ENCODE measurements around the gene PRDM16.

PRDM16 gene

DNA sequence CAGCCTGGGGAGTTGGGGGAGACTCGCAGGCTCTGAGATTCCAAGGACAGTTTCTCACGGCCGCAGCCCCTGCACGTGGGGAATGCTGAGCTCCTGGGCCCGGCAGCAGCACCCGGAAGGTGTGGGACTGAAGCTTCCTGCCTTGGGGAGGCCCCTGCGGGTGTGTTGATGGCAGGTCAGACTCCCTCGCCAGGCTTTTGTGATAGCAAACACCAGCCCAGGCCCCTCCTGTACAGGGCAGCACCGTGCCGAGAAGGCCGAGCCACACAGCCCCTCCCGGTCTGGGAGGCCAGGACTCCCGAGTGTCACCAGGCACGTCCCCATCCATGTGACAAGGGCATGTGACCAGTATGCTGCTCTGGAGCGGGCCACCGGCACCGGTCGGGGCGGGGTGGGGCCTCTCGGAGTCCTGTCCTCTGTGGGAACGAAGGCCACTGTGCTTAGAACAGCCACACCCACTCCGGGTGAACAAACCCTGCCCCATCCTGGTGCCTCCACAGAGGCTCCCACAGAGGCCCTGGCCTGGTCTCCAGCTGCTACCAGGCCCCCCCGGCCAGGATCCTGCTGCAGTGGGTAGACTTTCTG lies 354.3 kb downstream of the PRDM16 start:
- no peak for DNase-seq

GRCh38 chr1:3423896-3424611 lies 355.1 kb downstream of the PRDM16 start:
- no peak for DNase-seq

DNA sequence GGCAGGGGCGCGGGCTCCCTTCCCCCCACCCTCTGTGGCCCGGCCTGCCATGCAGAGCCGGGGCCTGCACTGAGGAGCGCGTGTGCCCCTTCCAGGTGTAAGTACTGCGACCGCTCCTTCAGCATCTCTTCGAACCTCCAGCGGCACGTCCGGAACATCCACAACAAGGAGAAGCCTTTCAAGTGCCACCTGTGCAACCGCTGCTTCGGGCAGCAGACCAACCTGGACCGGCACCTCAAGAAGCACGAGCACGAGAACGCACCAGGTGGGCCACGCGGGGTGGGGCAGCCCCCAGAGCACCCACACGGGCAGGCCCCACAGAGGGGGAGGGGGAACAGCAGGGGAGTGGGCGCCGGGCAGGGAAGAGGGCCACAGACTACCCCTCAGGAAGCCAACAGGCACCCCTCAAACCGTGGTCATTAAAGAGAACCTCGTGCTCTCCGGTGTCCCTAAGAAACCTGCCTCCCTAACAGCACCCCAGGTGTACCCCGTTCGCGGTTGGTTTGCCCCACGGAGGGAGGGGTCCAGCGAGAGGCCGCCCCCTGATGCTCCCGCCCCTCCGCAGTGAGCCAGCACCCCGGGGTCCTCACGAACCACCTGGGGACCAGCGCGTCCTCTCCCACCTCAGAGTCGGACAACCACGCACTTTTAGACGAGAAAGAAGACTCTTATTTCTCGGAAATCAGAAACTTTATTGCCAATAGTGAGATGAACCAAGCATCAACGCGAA lies 356.6 kb downstream of the PRDM16 start:
- no peak for DNase-seq

- no peak for DNase-seq
These were observed 358.0 kb downstream of the PRDM16 start for GRCh38 chr1:3426956-3427535.

DNA sequence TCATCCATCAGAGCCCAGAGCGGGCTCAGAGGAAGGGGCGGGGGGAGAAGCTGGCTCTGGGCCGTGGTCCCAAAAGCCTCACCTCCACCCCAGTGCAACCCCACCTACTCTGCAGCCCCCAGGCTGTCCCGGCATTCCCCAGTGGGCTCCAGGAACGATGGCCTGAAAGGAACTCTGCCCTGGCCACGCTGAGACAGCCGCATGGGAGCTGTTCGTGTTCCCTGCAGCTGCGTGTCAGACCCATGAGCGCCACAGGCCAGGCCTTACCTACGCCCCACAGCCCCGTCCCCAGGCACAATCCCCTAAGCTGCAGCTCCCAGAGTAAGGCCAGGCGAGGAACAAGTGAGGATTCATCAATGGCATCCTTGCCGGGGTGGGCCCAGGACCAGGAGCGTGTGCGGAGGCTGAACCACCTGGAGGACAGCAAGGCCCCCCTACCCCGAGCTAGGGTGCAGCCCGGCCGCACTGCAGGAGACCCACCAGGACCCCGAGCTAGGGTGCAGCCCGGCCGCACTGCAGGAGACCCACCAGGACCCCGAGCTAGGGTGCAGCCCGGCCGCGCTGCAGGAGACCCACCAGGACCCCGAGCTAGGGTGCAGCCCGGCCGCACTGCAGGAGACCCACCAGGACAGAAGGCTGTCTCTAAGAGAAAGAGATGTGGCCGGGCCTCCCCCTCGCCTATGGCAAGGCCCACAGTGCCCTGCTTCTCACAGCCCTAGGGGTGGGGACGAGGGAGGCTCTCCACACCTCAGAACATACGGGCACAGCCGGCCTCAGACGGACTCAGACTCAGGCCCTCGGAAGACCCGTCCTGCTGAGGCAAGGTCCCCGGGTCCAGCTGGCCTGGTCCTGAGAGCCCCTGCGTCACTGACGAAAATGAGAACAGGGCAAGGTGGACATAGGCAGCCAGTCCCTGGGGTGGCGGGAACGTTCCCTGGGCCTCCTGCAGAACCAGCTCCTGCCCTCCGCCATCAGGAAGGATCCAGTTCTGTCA lies 359.0 kb downstream of the PRDM16 start:
- no peak for DNase-seq

- DNase-seq: no peak
These were observed 359.9 kb downstream of the PRDM16 start for GRCh38 chr1:3428899-3429298.

GRCh38 chr1:3429320-3429719 lies 360.3 kb downstream of the PRDM16 start:
- DNase-seq: no peak

DNA sequence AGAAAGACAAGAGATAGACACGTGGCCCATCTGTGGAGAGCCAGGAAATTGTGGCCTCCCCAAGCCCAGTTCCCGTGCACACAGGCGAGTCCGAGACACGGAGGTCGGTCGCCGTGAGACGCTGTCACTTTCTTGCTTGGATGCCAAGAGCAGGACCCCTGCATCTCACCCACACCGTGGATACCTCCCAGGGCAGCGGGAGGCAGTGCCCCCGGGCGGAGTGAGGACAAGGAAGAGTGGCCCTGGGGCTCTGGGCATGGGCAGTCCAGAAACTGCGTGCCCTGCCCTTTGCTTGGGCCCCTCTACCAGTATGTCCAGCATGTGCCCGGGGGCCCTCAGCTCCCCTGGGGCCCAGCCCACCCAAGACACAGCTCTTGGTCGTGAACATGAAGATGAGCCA lies 360.8 kb downstream of the PRDM16 start:
- DNase-seq: no peak

DNA sequence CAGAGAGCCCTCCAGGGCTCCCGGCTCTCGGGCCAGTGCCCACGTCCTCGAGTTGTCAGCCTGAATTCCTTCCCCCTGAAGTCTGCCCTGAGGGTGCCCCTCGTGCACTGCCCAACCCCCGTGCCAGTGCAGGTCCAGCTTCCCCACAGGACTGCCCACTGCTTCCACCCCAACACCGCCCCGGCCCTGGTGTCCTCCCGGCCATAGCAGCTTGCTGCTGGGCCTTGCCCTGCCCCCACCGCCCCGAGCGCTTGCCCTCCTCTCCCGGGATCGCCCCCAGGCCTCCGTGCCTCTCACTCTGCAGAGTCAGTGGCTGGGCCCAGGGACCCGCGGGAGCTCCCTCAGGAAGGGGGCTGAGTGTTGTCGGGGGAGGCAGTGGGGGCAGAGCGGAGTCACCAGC lies 361.4 kb downstream of the PRDM16 start:
- DNase-seq: no peak

DNA sequence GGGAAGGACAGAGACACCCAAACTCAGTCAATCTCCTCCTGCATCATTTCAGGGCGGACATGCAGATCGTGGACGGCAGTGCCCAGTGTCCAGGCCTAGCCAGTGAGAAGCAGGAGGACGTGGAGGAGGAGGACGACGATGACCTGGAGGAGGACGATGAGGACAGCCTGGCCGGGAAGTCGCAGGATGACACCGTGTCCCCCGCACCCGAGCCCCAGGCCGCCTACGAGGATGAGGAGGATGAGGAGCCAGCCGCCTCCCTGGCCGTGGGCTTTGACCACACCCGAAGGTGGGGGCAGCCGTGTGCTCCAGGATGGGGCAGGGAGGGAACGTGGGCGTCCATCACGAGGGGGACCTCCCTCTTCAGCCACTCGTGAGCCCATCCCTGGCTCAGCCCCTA lies 361.8 kb downstream of the PRDM16 start:
- DNase-seq: no peak

DNA sequence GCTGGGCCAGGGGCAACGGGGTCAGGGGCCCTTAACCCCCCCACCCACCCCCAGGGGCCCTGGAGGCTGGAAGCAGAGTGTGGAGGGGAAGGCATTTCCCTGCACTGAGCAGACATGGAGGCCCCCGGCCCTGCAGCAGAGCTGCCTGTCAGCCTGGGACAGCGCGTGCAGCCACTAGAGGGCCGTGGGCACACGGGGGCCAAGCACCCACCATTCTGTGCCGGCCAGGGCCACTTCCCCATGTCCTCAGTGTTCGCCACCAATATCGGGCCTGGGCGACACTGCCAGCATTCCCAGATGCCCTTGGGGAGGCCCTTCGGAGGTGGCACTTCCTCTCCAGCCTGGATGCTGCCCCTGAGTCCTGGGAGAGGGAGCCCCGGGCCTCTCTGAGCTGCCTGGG lies 362.3 kb downstream of the PRDM16 start:
- DNase-seq: no peak

DNA sequence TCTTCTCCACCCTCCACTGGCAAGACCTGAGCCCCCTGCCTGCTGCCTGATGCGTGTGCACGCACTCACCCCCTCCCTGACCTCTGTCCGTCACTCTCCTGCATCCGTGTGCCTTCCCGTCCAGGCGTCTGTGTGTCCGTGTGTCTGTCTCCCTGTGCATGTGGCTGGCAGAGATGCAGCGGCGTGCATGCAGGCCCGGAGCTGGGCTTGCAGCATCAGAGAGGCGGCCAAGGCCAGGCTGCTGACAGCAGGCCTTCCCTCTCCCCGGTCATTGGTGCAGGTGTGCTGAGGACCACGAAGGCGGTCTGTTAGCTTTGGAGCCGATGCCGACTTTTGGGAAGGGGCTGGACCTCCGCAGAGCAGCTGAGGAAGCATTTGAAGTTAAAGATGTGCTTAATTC lies 362.7 kb downstream of the PRDM16 start:
- no peak for DNase-seq

GRCh38 chr1:3432306-3432705 lies 363.3 kb downstream of the PRDM16 start:
- no peak for DNase-seq

DNA sequence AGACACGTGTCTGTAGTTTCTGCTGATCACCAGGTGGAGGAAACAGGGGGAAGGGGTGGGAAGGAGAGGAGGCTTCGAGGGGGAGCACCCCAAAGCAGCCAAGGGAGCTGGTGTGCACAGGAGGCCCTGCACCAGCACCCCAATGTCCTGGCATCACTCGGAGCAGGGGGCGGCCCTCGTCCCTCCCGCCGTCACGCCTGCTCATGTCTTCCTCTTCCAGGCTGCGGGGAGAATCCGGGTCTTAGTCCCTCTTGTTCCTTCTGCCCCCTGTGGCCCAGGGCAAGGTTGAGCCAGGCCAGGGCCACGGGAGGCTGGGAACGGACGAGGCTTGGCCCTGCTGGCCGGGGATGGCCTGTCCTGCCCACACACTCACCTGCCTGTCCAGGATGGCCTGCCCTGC lies 364.1 kb downstream of the PRDM16 start:
- no peak for DNase-seq

DNA sequence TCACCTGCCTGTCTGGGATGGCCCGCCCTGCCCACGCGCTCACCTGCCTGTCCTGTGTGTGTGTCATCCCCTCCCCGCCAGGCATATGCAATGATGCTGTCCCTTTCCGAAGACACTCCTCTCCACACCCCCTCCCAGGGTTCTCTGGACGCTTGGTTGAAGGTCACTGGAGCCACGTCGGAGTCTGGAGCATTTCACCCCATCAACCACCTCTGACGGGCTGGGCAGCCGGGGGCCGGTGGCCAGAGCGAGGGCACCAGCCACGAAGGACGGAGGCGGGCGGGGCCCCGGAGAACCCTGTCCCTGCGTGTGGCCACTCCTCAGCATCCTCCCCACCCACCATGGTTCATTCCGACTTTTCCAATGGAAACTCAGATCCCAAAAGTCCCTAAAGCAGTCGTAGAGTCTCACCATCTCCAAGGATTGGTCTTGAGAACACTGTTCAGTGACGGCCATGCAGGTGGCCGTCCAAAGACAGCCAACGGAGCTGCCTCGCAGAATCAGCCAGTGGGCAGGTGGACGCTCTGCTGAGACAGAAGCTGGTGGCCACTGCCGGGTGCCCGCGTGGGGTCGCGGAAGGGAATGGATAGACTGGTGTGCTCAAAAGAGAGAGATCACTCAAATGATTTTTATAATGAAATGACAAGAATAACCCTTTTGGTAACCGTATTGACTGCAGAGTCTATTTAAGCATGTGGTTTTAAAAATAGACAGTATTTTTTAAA lies 364.8 kb downstream of the PRDM16 start:
- no peak for DNase-seq

- DNase-seq: no peak
These were observed 365.6 kb downstream of the PRDM16 start for GRCh38 chr1:3434406-3435110.

DNA sequence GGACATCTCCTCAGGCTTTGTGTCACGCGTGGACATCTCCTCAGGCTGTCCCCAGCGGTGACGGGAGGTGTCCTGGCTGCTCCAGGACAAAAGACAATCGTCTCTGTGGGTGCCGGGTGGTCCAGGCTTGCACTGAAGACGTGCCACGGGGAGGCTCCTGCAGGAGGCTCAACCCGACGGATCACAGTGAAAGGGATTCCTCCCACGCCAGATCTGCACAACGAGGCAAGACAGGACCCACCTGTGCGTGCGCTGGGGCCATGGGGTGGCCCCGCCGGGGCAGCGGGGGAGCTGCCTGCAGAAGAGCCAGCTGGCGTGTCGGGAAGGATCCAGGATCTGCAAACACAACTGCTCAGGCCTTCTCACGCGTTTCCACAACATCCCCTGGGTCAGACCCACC lies 366.7 kb downstream of the PRDM16 start:
- DNase-seq: no peak

DNA sequence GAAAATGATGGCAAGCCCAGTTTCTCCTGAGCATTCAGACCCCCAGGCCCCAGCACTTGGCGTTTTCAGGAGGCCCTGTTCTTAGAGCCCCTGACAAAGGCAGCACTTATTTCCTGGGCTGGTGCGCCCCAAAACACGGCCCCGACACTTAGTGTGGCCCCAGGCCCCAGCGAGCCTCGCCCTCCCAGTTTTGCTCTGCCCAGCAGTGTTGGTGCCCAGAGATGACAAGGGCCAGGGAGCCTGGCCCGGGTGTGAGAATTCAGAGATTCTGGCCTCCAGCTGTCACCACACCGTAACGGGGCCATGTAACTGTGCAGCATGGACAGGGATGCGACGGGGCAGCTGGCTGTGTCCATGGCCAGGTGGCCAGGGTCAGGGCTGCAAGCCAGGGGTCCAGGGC lies 367.4 kb downstream of the PRDM16 start:
- no peak for DNase-seq

GRCh38 chr1:3436901-3437300 lies 367.9 kb downstream of the PRDM16 start:
- DNase-seq: no peak

DNA sequence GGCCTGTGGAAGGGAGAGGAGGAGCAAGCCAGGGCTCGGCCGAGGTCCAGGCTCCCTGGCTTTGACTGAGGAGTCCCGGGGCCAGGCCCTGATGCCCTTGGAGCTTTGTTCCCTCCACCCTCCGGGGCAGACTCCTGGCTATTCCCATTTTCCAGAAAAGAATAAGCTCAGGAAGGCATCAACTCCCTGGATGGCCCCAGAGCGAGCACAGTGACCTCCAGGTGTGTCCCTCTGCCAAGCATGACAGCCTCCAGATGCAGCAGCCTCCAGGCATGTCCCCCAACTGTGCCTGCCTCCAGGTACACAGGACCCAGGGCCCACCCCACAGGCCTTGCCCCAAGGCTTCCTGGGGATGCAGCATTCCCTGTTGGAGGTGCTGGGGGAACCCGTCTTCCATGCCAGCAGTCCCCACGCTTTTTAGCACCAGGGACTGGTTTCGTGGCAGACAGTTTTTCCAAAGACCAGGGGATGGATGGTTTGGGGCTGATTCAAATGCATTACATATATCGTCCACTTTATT lies 369.7 kb downstream of the PRDM16 start:
- no peak for DNase-seq

All from fibroblast of skin of scalp (primary cell).